Stimulated activated CD4-positive, alpha-beta T cell treated with anti-CD3 and anti-CD28 coated beads, Interleukin-15, amount 100 ng/mL, for 1 hour (primary cell): ENCODE measurements around the gene KDM3B.
A peak's percentile ranks its signal among the peaks of the same experiment; 100 is the strongest.
"Not testable (repeated sequence)": the region's sequence is repeated elsewhere in the genome, so short reads cannot be mapped to it uniquely, and the experiment has no call there.

ENCODE experiments used
- DNase-seq, 2 donors: peaks; one replicate each; pipeline ENCODE4 v3.0.0-alpha.2; 2020; ENCODE audit warnings: low read depth in 1 of 2, low spot score in 1 of 2

The KDM3B gene

GRCh38 chr5:138466125-138466899, 113.8 kb downstream of the KDM3B start:
- no peak for DNase-seq

DNA sequence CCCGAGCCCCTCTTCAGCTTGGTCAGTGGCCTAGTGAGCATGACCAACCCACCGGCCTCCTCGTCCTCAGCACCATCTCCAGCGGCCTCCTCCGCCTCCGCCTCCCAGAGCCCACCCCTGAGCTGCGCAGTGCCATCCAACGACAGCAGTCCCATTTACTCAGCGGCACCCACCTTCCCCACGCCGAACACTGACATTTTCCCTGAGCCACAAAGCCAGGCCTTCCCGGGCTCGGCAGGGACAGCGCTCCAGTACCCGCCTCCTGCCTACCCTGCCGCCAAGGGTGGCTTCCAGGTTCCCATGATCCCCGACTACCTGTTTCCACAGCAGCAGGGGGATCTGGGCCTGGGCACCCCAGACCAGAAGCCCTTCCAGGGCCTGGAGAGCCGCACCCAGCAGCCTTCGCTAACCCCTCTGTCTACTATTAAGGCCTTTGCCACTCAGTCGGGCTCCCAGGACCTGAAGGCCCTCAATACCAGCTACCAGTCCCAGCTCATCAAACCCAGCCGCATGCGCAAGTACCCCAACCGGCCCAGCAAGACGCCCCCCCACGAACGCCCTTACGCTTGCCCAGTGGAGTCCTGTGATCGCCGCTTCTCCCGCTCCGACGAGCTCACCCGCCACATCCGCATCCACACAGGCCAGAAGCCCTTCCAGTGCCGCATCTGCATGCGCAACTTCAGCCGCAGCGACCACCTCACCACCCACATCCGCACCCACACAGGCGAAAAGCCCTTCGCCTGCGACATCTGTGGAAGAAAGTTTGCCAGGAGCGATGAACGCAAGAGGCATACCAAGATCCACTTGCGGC, 114.6 kb downstream of the KDM3B start:
- peak in 1 of 2 donors; percentile 61 for DNase-seq

DNA sequence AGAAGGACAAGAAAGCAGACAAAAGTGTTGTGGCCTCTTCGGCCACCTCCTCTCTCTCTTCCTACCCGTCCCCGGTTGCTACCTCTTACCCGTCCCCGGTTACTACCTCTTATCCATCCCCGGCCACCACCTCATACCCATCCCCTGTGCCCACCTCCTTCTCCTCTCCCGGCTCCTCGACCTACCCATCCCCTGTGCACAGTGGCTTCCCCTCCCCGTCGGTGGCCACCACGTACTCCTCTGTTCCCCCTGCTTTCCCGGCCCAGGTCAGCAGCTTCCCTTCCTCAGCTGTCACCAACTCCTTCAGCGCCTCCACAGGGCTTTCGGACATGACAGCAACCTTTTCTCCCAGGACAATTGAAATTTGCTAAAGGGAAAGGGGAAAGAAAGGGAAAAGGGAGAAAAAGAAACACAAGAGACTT, 115.2 kb downstream of the KDM3B start:
- DNase-seq, result peak in 1 of 2 donors; percentile 56

- DNase-seq, result peak in 1 of 2 donors; percentile 31
Measured at GRCh38 chr5:138468133-138468965, 115.9 kb downstream of the KDM3B start.

DNA sequence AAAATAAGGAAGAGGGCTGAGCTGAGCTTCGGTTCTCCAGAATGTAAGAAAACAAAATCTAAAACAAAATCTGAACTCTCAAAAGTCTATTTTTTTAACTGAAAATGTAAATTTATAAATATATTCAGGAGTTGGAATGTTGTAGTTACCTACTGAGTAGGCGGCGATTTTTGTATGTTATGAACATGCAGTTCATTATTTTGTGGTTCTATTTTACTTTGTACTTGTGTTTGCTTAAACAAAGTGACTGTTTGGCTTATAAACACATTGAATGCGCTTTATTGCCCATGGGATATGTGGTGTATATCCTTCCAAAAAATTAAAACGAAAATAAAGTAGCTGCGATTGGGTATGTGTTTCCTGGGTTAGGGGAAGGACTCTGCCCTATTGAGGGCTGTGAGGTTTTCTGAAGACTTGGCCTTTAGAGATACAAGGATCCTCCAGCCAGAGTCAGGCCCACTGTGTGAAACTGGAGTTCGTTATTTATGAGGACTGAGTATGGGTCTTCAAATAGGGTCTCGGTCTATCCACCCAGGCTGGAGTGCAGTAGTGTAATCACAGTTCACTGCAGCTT, 116.6 kb downstream of the KDM3B start:
- DNase-seq, result no peak

DNA sequence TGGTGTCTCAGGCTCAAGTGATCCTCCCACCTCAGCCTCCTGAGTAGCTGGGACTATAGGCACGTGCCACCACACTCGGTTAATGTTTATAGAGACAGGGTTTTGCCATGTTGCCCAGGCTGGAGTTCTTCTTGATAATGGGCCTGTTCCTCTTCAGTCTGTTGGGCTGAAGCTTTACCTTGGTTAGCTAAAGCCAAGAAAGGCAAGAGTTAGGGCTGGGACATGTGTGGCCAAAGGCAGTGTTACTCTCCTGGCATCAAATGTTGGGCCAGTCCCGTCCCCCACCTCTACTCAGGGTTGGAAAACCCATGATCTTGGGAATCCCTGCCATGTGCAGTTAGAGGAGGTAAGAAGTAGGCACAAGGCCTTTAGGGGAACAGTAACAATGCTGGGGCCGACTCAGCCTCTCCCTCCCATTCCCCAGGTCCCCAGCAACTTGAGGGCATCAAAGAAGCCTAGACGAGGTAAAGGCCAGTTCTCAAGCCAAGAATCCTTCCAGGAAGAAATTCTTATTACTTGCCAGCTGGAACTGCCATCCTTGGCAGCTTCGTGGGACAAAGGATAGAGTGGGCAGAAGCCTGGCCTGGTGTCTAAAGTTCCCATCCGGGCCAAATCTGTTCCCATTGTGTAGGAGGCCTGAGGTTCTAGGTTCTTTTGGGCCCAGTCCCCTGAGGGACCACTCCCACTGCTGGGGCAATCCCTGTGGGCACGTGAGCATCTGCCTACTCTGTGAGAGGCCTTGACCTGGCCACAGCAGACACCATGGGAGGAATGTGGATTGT, 117.2 kb downstream of the KDM3B start:
- DNase-seq, result peak in 1 of 2 donors; percentile 69

GRCh38 chr5:138470322-138471051, 118.0 kb downstream of the KDM3B start:
- DNase-seq, result peak in 1 of 2 donors; percentile 35

GRCh38 chr5:138471052-138471361, 118.5 kb downstream of the KDM3B start:
- no peak for DNase-seq

- no peak for DNase-seq
Measured at GRCh38 chr5:138472353-138472752, 119.9 kb downstream of the KDM3B start.

DNA sequence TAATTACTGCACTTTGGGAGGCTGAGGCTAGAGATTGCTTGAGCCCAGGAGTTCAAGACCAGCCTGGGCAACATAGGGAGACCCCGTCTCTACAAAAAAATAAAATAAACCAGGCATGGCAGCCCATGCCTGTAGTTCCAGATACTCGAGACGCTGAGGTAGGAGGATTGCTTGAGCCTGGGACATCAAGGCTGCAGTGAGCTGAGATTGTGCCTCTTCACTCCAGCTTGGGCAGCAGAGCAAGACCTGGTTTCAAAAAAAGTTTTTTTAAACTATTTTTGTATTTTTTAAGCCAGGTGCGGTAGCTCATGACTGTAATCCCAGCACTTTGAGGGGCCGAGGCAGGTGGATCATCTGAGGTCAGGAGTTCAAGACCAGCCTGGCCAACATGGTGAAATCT, 120.7 kb downstream of the KDM3B start:
- not testable (repeated sequence) for DNase-seq

- DNase-seq, result no peak
Measured at GRCh38 chr5:138476918-138477317, 124.4 kb downstream of the KDM3B start.

- no peak for DNase-seq
Measured at GRCh38 chr5:138482638-138483037, 130.2 kb downstream of the KDM3B start.
